Stomach smooth muscle (tissue), 2 donors: ENCODE data around the gene UBE2E1.

ENCODE experiments used
- H3K27ac ChIP-seq: one replicate; pipeline ENCODE4 v1.7.0; 2013; ENCODE audit warnings: mild to moderate bottlenecking, low read length, inconsistent platforms
- H3K27me3 ChIP-seq, 2 donors: one replicate each; pipeline ENCODE4 v1.7.0; 2013; ENCODE audit warnings: low read length in 2 of 2; ENCODE audit not compliant: insufficient read depth in 2 of 2, control insufficient read depth in 1 of 2
- H3K36me3 ChIP-seq, 2 donors: one replicate each; pipeline ENCODE4 v1.7.0; 2013; ENCODE audit warnings: low read length in 2 of 2; ENCODE audit not compliant: control insufficient read depth in 2 of 2, insufficient read depth in 2 of 2
- H3K4me1 ChIP-seq: one replicate; pipeline ENCODE4 v1.7.0; 2013; ENCODE audit warnings: low read length; ENCODE audit not compliant: control insufficient read depth, insufficient read depth
- H3K4me3 ChIP-seq, 2 donors: one replicate each; pipeline ENCODE4 v1.7.0; 2013; ENCODE audit warnings: low read length in 2 of 2
- H3K9ac ChIP-seq, 2 donors: one replicate each; pipeline ENCODE4 v1.7.0; 2013; ENCODE audit warnings: low read length in 2 of 2, mild to moderate bottlenecking in 1 of 2
- H3K9me3 ChIP-seq, 2 donors: one replicate each; pipeline ENCODE4 v1.7.0; 2013; ENCODE audit warnings: low read length in 2 of 2; ENCODE audit not compliant: control insufficient read depth in 2 of 2
- donor health status: healthy.
- donor health status: Pancreatic carcinoma.

The UBE2E1 gene

GRCh38 chr3:23937296-23937695 is 131.5 kb downstream of the UBE2E1 start:
- Histone ChIP-seq H3K27me3 (no peaks in the 10 kb centered on the region), H3K9ac (no peak overlapping the region), H3K4me1 (no peaks in the 10 kb centered on the region), H3K9me3 (no peaks in the 10 kb centered on the region), H3K36me3 (no peaks in the 10 kb centered on the region), H3K27ac (no peak overlapping the region), H3K4me3 (no peak overlapping the region)

GRCh38 chr3:23938688-23939087 is 132.9 kb downstream of the UBE2E1 start:
- Histone ChIP-seq H3K4me1 (no peaks in the 10 kb centered on the region), H3K9ac (no peak overlapping the region), H3K9me3 (no peaks in the 10 kb centered on the region), H3K4me3 (no peak overlapping the region), H3K36me3 (no peaks in the 10 kb centered on the region), H3K27me3 (no peaks in the 10 kb centered on the region), H3K27ac (no peak overlapping the region)

DNA sequence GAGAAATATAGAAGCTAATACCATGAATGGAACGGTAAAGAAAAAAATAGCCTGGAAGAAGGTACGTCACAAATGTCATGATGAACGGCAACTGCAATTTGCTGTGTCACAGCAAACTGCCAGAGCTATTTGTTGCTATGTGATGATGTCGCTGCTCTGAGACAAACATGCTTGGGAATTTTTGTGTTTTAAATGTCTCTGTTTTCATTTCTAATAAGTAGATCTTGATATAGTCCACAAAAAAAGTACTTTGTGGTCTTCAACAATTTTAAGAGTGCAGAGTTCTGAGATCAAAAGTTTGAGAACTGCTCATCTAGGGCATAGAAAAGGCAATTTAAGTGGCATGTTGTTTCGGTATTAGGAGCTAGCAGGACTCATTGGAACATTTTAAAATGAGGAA is 135.0 kb downstream of the UBE2E1 start:
- H3K9me3 ChIP-seq, result no peaks in the 10 kb centered on the region
- no peaks in the 10 kb centered on the region for H3K36me3 ChIP-seq
- H3K9ac ChIP-seq, result no peak overlapping the region
- H3K27ac ChIP-seq, result no peak overlapping the region
- H3K4me3 ChIP-seq, result no peak overlapping the region
- no peaks in the 10 kb centered on the region for H3K27me3 ChIP-seq
- no peaks in the 10 kb centered on the region for H3K4me1 ChIP-seq
